WTC11 (cell line): ENCODE measurements around the gene BLOC1S1. TPM values are rescaled to one million over a fixed set of nuclear protein-coding genes. Genes with fewer than 3 reads are reported as not detected.

Experiments
- ATAC-seq: fragments of 200-7000 bp; cut with Tn5 transposase; 2 replicates; pipeline ENCODE4 v1.10.0; 2021; ENCODE audit warnings: mild to moderate bottlenecking, moderate library complexity
- CTCF ChIA-PET: fragments of 300-600 bp; sonication (Branson Sonifier 250); formaldehyde crosslinking; loops from one replicate; lab custom pipeline; 2021; ENCODE audit warnings: antibody characterized with exemption; lab: Charles Lee
- POLR2A ChIA-PET: fragments of 350-600 bp; sonication (Branson Sonifier 250); formaldehyde crosslinking; loops from one replicate; lab custom pipeline; 2021; ENCODE audit warnings: antibody characterized with exemption; lab: Charles Lee
- DNase-seq: peaks from one replicate; pipeline ENCODE4 v3.0.0; 2021; ENCODE audit warnings: low spot score
- H3K27ac Mint-ChIP-seq: 2 replicates; pipeline ENCODE4 v1.8.0; 2021; ENCODE audit warnings: mixed read lengths
- H3K27me3 Mint-ChIP-seq: 2 replicates; pipeline ENCODE4 v1.8.0; 2021; ENCODE audit warnings: low read depth, mild to moderate bottlenecking, moderate library complexity, mixed read lengths
- H3K36me3 Mint-ChIP-seq: 2 replicates; pipeline ENCODE4 v1.8.0; 2021; ENCODE audit warnings: mixed read lengths
- H3K4me1 Mint-ChIP-seq: 2 replicates; pipeline ENCODE4 v1.8.0; 2022; ENCODE audit warnings: mixed read lengths
- H3K4me3 Mint-ChIP-seq: 2 replicates; pipeline ENCODE4 v1.8.0; 2021; ENCODE audit warnings: mild to moderate bottlenecking, moderate library complexity, mixed read lengths
- H3K9me3 Mint-ChIP-seq: 2 replicates; pipeline ENCODE4 v1.8.0; 2021; ENCODE audit warnings: mixed read lengths
- AR ChIP-seq: fragments of 250-450 bp; sonication (Bioruptor Pico); IDR thresholded peaks from 2 replicates; pipeline ENCODE4 v1.9.0; 2021; ENCODE audit warnings: mild to moderate bottlenecking
- ATF2 ChIP-seq: sonication (generic); formaldehyde crosslinking; IDR thresholded peaks from 2 replicates; pipeline ENCODE4 v1.8.1; 2022; ENCODE audit warnings: low read depth, missing genetic modification reagents, borderline replicate concordance
- E2F1 ChIP-seq: sonication (generic); formaldehyde crosslinking; IDR thresholded peaks from 2 replicates; pipeline ENCODE4 v1.8.0; 2022; ENCODE audit warnings: mild to moderate bottlenecking, missing genetic modification reagents
- E2F4 ChIP-seq: sonication (generic); formaldehyde crosslinking; IDR thresholded peaks from 2 replicates; pipeline ENCODE4 v1.8.1; 2022; ENCODE audit warnings: low read depth, mild to moderate bottlenecking, moderate library complexity, missing genetic modification reagents, borderline replicate concordance
- FOXJ3 ChIP-seq: sonication (generic); formaldehyde crosslinking; IDR thresholded peaks from 2 replicates; pipeline ENCODE4 v1.9.0; 2021; ENCODE audit warnings: missing genetic modification reagents, mild to moderate bottlenecking, borderline replicate concordance
- MYBL2 ChIP-seq: sonication (generic); formaldehyde crosslinking; IDR thresholded peaks from 2 replicates; pipeline ENCODE4 v1.8.1; 2023; ENCODE audit warnings: mild to moderate bottlenecking, moderate library complexity, missing genetic modification reagents
- NFE2L1 ChIP-seq: sonication (generic); formaldehyde crosslinking; IDR thresholded peaks from 2 replicates; pipeline ENCODE4 v1.8.1; 2023; ENCODE audit warnings: missing genetic modification reagents
- NR1H2 ChIP-seq: sonication (generic); formaldehyde crosslinking; IDR thresholded peaks from 2 replicates; pipeline ENCODE4 v1.9.0; 2021; ENCODE audit warnings: mild to moderate bottlenecking, moderate library complexity, missing genetic modification reagents
- NR3C1 ChIP-seq: sonication (generic); formaldehyde crosslinking; conservative IDR thresholded peaks from 2 replicates; pipeline ENCODE4 v1.8.1; 2023; ENCODE audit warnings: low read depth, mild to moderate bottlenecking, missing genetic modification reagents
- OVOL2 ChIP-seq: fragments of 250-450 bp; sonication (Bioruptor Pico); IDR thresholded peaks from 2 replicates; pipeline ENCODE4 v1.9.0; 2021; ENCODE audit warnings: mild to moderate bottlenecking, borderline replicate concordance
- SOX15 ChIP-seq: fragments of 250-450 bp; sonication (Bioruptor Pico); IDR thresholded peaks from 2 replicates; pipeline ENCODE4 v1.9.0; 2021; ENCODE audit warnings: mild to moderate bottlenecking
- ZNF396 ChIP-seq: fragments of 250-450 bp; sonication (Bioruptor Pico); IDR thresholded peaks from 2 replicates; pipeline ENCODE4 v1.8.0; 2021; ENCODE audit warnings: mild to moderate bottlenecking, moderate library complexity, borderline replicate concordance
- ZNF416 ChIP-seq: fragments of 250-450 bp; sonication (Bioruptor Pico); IDR thresholded peaks from 2 replicates; pipeline ENCODE4 v1.9.0; 2021; ENCODE audit warnings: mild to moderate bottlenecking, inconsistent platforms
- total RNA-seq: library from RNA; stranded (reverse); gene quantifications from 3 replicates; pipeline ENCODE4 v1.2.3, GENCODE V29; 2021
- TF ChIP-seq, protein P1 (sequence below): sonication (generic); formaldehyde crosslinking; IDR thresholded peaks from 2 replicates; pipeline ENCODE4 v1.8.1; 2023; ENCODE audit warnings: mild to moderate bottlenecking, moderate library complexity, missing genetic modification reagents
- TF ChIP-seq, protein P2 (sequence below): fragments of 250-450 bp; sonication (Bioruptor Pico); IDR thresholded peaks from 2 replicates; pipeline ENCODE4 v2.1.2; 2022; ENCODE audit warnings: mild to moderate bottlenecking, moderate library complexity
- TF ChIP-seq, protein P3 (sequence below): sonication (generic); formaldehyde crosslinking; IDR thresholded peaks from 2 replicates; pipeline ENCODE4 v1.8.0; 2022; ENCODE audit warnings: mild to moderate bottlenecking, missing genetic modification reagents
- TF ChIP-seq, protein P4 (sequence below): sonication (generic); formaldehyde crosslinking; IDR thresholded peaks from 2 replicates; pipeline ENCODE4 v1.8.1; 2023; ENCODE audit warnings: mild to moderate bottlenecking, missing genetic modification reagents

Gene BLOC1S1
- total RNA-seq, 1 experiment from 2014 or later, result 81.9 TPM

- ChIA-PET CTCF (interaction anchor here (0.6 to 10.8 kb wide), 9 partner anchors 9 to 115 kb away, joined by 3 to 141 read pairs (median 3); partner anchors contain the start of genes CD63, ITGA7 and SARNP), POLR2A (interaction anchor here (1.3 to 3.4 kb wide), 3 partner anchors 8 to 14 kb away, joined by 3 to 21 read pairs (median 5); partner anchors contain the start of genes CD63 and ITGA7)
- Mint-ChIP-seq H3K4me3 (peak overlapping the region; percentile 85), H3K27ac (peak overlapping the region; percentile 82; the same call in 1 of the 2 replicates), H3K4me1 (peaks cover 37% of the 10 kb centered on the region), H3K36me3 (no peaks in the 10 kb centered on the region), H3K27me3 (peaks cover 32% of the 10 kb centered on the region), H3K9me3 (no peaks in the 10 kb centered on the region)
- TF ChIP-seq, protein P1, sequence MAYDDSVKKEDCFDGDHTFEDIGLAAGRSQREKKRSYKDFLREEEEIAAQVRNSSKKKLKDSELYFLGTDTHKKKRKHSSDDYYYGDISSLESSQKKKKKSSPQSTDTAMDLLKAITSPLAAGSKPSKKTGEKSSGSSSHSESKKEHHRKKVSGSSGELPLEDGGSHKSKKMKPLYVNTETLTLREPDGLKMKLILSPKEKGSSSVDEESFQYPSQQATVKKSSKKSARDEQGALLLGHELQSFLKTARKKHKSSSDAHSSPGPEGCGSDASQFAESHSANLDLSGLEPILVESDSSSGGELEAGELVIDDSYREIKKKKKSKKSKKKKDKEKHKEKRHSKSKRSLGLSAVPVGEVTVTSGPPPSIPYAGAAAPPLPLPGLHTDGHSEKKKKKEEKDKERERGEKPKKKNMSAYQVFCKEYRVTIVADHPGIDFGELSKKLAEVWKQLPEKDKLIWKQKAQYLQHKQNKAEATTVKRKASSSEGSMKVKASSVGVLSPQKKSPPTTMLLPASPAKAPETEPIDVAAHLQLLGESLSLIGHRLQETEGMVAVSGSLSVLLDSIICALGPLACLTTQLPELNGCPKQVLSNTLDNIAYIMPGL (CRISPR knock-in tag), result no peak
- TF ChIP-seq ZNF416 (CRISPR knock-in tag) (no peak), OVOL2 (CRISPR knock-in tag) (no peak), FOXJ3 (CRISPR knock-in tag) (no peak), NFE2L1 (no peak), ATF2 (CRISPR knock-in tag) (no peak), AR (CRISPR knock-in tag) (no peak), NR1H2 (CRISPR knock-in tag) (no peak), NR3C1 (CRISPR knock-in tag) (no peak), ZNF396 (CRISPR knock-in tag) (no peak), E2F4 (CRISPR knock-in tag) (no peak), MYBL2 (CRISPR knock-in tag) (no peak), SOX15 (CRISPR knock-in tag) (no peak), E2F1 (CRISPR knock-in tag) (no peak)
- TF ChIP-seq, protein P2, sequence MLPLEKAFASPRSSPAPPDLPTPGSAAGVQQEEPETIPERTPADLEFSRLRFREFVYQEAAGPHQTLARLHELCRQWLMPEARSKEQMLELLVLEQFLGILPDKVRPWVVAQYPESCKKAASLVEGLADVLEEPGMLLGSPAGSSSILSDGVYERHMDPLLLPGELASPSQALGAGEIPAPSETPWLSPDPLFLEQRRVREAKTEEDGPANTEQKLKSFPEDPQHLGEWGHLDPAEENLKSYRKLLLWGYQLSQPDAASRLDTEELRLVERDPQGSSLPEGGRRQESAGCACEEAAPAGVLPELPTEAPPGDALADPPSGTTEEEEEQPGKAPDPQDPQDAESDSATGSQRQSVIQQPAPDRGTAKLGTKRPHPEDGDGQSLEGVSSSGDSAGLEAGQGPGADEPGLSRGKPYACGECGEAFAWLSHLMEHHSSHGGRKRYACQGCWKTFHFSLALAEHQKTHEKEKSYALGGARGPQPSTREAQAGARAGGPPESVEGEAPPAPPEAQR, result no peak
- TF ChIP-seq, protein P3, sequence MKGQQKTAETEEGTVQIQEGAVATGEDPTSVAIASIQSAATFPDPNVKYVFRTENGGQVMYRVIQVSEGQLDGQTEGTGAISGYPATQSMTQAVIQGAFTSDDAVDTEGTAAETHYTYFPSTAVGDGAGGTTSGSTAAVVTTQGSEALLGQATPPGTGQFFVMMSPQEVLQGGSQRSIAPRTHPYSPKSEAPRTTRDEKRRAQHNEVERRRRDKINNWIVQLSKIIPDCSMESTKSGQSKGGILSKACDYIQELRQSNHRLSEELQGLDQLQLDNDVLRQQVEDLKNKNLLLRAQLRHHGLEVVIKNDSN (CRISPR knock-in tag), result no peak
- TF ChIP-seq, protein P4, sequence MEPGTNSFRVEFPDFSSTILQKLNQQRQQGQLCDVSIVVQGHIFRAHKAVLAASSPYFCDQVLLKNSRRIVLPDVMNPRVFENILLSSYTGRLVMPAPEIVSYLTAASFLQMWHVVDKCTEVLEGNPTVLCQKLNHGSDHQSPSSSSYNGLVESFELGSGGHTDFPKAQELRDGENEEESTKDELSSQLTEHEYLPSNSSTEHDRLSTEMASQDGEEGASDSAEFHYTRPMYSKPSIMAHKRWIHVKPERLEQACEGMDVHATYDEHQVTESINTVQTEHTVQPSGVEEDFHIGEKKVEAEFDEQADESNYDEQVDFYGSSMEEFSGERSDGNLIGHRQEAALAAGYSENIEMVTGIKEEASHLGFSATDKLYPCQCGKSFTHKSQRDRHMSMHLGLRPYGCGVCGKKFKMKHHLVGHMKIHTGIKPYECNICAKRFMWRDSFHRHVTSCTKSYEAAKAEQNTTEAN (CRISPR knock-in tag), result no peak
- DNase-seq (no peak), ATAC-seq (no peak)
Observed at GRCh38 chr12:55715169-55715764, 579 bp upstream of the BLOC1S1 start.
